CD4-positive, alpha-beta T cell treated with Interleukin-15 for 1 hour (primary cell): ENCODE measurements around the gene FCER2.
"Not testable (repeated sequence)": the region's sequence is repeated elsewhere in the genome, so short reads cannot be mapped to it uniquely, and the experiment has no call there.

Experiments used
- DNase-seq: peaks from one replicate; pipeline ENCODE4 v3.0.0-alpha.2; 2020

Gene FCER2, protein sequence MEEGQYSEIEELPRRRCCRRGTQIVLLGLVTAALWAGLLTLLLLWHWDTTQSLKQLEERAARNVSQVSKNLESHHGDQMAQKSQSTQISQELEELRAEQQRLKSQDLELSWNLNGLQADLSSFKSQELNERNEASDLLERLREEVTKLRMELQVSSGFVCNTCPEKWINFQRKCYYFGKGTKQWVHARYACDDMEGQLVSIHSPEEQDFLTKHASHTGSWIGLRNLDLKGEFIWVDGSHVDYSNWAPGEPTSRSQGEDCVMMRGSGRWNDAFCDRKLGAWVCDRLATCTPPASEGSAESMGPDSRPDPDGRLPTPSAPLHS

DNA sequence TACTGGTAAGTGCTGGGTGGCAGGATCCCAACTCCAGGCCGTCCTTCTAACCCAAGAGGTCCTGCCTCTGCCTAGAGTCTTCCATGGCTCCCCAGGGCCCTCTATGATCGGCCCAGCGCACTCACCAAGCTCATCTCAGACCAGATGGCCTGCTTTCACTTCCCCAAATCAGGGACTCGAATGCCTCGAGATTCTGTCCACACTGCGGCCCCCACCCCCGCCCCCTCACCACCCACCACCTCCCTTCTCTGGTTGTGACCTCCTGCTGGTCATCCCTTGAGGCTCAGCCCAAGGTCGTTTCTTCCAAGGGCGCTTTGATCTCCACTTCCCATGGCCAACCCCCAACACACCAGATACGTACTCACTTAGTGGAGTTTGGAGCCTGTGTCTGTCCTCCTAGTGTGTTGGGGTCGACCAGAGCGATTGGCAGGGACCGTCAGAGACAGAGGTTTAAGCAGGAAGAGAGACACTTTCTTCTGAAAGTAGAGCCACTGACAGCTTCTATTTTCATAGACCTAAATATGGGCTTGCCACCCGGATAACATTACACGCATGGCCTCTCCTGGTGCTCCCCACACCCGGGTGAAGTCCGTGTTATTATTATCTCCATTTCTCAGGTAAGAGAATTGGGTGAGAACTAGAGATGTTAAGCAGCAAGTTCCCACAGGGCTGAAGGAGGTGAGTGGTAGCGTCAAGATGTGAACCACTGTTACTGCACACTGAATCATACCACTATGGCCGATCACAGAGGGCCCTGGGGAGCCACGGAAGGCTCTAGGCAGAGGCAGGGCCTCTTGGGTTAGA, at the start of gene FCER2:
Gene FCER2 (minus strand): TSS at position 478 of the 804 bp plus-strand sequence. CDS start 2,371 bp downstream, outside the sequence.
- peak; percentile 70 for DNase-seq

DNA sequence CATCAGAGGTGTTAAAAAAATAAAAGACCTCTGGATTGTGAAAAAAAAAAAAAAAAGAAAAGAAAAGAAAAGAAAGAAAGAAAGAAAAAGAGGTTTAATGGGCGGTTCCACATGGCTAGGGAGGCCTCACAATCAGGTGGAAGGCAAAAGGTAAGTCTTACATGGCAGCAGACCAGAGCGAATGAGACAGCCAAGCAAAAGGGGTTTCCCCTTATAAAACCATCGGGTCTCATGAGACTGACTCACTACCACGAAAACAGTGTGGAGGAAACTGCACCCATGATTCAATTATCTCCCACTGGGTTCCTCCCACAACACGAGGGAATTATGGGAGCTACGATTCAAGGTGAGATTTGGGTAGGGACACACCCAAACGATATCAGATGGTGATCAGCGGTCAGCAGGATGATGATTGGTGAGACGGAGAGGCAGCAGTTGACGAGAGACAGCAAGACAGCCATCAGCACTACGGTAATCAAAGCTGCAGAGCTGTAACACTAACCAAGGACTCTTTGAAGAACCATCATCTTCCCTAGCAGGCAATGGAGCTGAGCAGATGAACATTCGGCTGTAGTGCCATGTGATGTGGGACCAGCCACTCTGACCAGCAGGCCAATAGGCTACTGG, 49.3 kb upstream of the FCER2 start:
- peak; percentile 69 for DNase-seq

GRCh38 chr19:7748756-7749155, 46.8 kb upstream of the FCER2 start:
- peak; percentile 39 for DNase-seq

DNA sequence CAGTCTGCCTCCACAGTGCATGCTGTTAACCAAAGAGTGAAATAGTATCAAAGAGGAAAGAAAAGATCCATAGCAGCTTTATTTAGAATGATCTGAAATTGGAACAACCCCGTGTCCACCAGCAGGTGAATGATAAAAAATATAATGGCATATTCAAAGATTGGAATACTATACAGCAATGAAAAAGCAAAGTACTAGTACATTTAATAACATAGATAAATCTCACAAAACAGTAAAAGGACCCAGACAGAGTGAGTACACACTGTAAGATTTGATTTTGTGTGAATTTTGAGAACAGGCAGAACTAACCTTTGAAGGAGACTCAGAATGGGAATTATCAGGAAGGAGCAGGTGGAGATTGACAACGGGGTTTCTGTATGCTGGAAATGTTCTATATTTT, 46.2 kb upstream of the FCER2 start:
- DNase-seq: no peak

- DNase-seq: no peak
Measured at GRCh38 chr19:7746903-7747884, 45.3 kb upstream of the FCER2 start, which contains the start of gene CD209. Gene CD209, minus strand, starts transcription at chr19:7747534. Its CDS starts 23 bp downstream, at chr19:7747511.

- DNase-seq: not testable (repeated sequence)
Measured at GRCh38 chr19:7746306-7746705, 44.4 kb upstream of the FCER2 start.

DNA sequence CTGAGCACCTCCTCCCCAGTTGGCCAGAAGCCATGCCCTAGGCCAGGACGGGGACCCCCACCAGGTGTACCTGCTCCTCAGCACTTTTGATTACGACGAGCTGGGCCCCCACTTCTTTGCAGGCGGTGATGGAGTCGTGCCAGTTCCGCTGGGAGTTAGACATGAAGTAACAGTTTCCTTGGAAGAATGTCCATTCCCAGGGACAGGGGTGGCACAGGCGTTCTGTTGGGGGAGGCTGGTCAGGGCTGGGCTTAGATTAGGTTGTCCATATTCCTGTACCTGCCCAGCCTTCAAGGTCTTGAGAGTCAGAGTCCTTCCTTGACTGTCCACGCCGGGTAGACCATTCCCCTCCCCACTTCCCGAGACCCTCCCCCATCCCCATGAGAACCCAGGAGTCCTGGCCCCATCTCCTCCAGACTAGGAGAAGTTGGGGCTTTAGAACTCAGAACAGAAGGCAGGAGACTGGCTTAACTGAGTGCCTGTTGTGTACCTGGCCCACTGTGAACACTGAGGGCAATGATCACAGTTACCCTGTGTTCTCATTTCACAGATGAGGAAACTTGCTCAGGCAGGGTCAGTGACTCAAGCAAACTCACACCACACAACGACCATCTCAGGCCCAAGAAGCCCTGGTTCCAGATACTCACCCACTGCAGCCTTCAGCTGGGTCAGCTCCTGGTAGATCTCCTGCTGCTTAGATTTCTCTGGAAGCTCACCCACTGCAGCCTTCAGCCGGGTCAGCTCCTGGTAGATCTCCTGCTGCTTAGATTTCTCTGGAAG, 43.1 kb upstream of the FCER2 start:
- no peak for DNase-seq

GRCh38 chr19:7744199-7744786, 42.4 kb upstream of the FCER2 start:
- DNase-seq: no peak

GRCh38 chr19:7743425-7743841, 41.5 kb upstream of the FCER2 start:
- no peak for DNase-seq

DNA sequence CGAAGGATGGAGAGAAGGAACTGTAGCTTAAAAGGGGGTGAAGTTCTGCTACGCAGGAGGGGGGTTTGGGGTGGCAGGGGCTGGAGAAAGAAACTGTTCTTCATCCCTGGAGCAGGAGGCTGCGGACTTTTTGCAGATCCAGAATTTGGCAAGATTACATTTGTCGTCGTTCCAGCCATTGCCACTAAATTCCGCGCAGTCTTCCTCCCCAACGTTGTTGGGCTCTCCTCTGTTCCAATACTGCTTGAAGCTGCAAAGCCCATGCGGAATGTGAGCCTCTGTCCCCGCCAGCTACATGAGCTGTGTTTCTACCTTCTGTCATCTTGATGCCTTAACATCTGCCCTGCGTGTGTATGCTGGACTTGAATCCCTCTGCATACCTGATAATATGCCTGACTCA, 41.1 kb upstream of the FCER2 start:
- DNase-seq: no peak

- no peak for DNase-seq
Measured at GRCh38 chr19:7742575-7742974, 40.6 kb upstream of the FCER2 start.

GRCh38 chr19:7740682-7741054, 38.7 kb upstream of the FCER2 start:
- DNase-seq: no peak

DNA sequence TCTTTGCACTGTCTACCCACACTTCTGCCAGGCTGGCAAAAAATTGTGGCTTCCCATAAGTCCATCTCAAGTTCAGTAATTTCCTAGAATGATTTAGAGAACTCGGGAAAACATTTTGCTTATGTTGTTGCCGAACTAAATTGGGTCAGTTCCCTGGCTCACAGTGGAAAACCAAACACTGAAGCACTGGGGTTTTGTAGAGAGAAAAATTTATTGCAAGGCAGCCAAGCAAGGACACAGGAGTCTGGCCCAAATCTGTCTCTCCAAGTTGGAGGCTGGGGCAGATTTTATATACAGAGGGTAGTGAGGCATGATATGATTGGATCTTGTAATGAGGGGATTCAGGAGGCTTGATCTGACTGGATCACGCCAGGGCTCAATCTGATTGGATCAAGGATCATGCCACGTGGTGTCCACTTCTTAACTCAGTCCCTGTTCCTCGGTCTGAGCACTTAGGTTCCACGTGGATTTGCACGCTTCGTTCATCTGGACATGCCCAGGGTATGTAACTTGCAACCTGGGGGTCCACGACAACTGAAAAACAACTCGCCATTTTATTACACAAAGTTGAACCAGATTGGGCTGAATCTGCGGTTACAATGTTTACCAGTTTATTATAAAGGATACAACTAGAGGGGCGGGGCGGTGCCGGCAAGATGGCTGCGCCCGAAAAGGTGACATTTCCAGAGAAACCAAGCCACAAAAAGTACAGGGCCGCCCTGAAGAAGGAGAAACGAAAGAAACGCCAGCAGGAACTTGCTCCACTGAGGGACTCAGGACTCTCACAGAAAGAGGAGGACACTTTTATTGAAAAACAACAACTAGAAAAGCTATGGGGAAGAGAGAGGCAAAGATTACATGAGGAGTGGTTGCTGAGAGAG, 38.1 kb upstream of the FCER2 start:
- DNase-seq: no peak

GRCh38 chr19:7739211-7739755, 37.4 kb upstream of the FCER2 start:
- no peak for DNase-seq

DNA sequence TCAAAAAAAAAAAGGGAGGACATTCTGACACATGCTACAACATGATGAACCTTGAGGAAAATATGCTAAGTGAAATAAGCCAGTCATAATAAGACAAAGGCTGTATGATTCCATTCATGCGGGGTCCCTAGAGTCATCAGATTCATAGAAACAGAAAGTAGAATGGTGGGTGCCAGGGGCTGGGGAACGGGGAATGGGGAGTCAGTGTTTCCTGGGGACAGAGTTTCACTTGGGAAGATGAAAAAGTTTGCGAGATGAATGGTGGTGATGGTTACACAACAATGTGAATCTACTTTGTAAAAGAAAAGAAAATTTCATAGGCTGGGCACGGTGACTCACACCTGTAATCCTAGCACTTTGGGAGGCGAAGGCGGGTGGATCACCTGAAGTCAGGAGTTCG, 36.1 kb upstream of the FCER2 start:
- DNase-seq: no peak

DNA sequence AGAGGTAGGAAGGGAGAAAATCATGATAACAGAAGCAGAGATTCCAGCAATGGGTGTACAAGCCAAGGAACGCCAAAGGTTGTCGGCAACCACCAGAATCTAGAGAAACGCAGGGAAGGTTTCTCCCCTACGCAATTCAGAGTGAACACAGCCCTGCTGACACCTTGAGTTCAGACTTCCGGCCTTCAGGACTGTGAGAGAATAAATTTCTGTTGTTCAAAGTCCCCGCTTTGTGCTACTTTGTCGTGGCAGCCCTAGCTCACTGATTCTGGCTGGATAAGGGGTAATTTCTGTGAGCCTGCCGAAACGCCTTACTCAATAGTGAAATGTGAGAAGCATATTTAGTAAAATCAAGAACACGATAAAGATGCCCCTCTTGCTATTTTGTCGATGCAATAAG, 35.3 kb upstream of the FCER2 start:
- DNase-seq: no peak

- DNase-seq: no peak
Measured at GRCh38 chr19:7736148-7736547, 34.2 kb upstream of the FCER2 start.

DNA sequence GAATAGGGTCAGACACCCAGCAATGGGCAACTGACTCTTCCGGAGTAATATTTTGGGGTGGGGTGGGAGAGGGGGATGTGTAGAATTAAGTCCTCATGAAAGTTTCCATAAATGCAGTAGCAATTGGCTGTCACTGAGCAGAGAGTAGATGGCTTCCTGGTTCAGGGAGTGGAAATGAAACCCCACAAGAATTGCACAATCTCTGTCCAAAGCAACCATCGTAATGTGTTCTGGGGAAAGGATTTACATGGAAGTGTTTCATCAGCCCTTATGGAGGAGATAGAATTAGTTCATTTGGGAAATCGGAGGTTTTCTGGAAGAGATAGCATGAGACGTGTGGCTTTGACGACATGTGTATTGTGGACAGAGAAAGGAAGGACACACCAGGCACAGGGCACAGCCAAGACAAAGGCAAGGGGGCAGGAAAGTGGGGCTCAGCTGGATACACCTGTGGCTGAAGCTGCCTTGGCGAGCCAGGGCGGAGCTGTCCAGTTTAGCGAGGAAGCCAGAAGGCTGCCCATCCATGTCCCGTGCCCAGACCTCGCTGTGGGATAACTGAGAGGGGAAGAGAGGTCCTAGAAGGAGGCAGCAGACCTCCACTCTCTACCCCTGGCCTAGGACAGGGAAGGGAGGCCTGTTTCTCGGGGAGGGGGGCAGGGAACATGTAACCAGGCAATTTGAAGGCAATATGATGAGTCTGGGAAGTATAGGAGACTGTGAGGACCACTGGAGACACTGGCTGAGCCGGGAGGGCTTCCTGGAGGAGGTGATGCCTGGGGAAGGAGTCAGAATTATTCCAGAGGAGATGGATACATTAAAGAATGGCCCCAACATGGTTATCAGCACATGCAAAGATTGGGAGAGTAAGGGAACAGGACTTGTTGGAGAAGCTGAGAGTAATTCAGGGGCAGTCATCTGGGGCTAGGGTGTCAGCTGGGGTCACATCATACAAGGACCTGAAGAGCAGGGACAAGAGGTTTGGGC, 32.6 kb upstream of the FCER2 start:
- DNase-seq: no peak

DNA sequence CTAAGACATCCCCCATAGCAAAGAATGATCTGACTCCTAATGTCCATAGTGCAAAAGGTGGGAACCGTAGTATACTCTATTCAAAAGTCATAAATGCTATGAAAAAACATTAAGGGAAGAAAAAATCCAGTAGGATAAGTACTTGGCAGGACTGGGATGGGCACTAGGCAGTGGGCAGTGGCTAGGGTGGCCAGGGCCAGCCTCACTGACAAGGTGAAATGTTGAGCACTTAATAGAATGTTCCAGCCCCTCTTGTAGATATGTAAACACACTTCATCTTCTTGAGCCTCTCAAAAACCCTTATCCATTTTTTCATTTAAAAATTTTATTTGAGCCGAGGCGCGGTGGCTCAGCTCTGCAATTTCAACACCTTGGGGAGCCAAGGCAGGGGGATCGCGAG, 31.4 kb upstream of the FCER2 start:
- no peak for DNase-seq
